OCI-LY1 (cell line): ENCODE results near the gene PUM1.

Experiments used
- H2AFZ ChIP-seq: fragments of 200-600 bp; sonication (generic), shearing (Covaris generic); 2 replicates; pipeline ENCODE4 v1.6.0; 2014; ENCODE audit warnings: antibody characterized with exemption, mild to moderate bottlenecking, low read length
- H3F3A ChIP-seq: fragments of 200-600 bp; sonication (generic), shearing (Covaris generic); 2 replicates; pipeline ENCODE4 v1.6.0; 2014; ENCODE audit warnings: mild to moderate bottlenecking, antibody characterized with exemption, low read length, moderate library complexity; ENCODE audit not compliant: insufficient read depth
- H3K27ac ChIP-seq: fragments of 200-600 bp; sonication (generic); 2 replicates; pipeline ENCODE4 v1.5.1; 2014; ENCODE audit warnings: low read length, mixed run types, mild to moderate bottlenecking, low read depth; ENCODE audit not compliant: poor library complexity, severe bottlenecking
- H3K27me3 ChIP-seq: fragments of 200-600 bp; sonication (generic); 2 replicates; pipeline ENCODE4 v1.6.0; 2014; ENCODE audit warnings: antibody characterized with exemption, mild to moderate bottlenecking, low read length, moderate library complexity; ENCODE audit not compliant: insufficient read depth
- H3K36me3 ChIP-seq: fragments of 200-600 bp; sonication (generic); 2 replicates; pipeline ENCODE4 v1.6.1; 2014; ENCODE audit warnings: mild to moderate bottlenecking, antibody characterized with exemption, low read length, moderate library complexity, mixed read lengths; ENCODE audit not compliant: insufficient read depth
- H3K4me1 ChIP-seq: fragments of 200-600 bp; sonication (generic); 2 replicates; pipeline ENCODE4 v1.5.1; 2014; ENCODE audit warnings: mild to moderate bottlenecking, low read length, moderate library complexity; ENCODE audit not compliant: insufficient read depth, severe bottlenecking
- H3K4me2 ChIP-seq: fragments of 200-600 bp; sonication (generic), shearing (Covaris generic); 2 replicates; pipeline ENCODE4 v1.6.1; 2014; ENCODE audit warnings: low read length
- H3K4me3 ChIP-seq: fragments of 200-600 bp; sonication (generic); 2 replicates; pipeline ENCODE4 v1.5.1; 2014; ENCODE audit warnings: low read length, low read depth, mild to moderate bottlenecking, mixed read lengths; ENCODE audit not compliant: poor library complexity, severe bottlenecking
- H3K79me2 ChIP-seq: fragments of 200-600 bp; shearing (Covaris generic); 2 replicates; pipeline ENCODE4 v1.6.1; 2016; ENCODE audit warnings: mixed run types, low read length, mixed read lengths; ENCODE audit not compliant: insufficient read depth
- H3K9ac ChIP-seq: fragments of 200-600 bp; sonication (generic), shearing (Covaris generic); 2 replicates; pipeline ENCODE4 v1.6.1; 2014; ENCODE audit warnings: mild to moderate bottlenecking, low read length, mixed read lengths
- H3K9me2 ChIP-seq: fragments of 200-600 bp; sonication (generic), shearing (Covaris generic); 2 replicates; pipeline ENCODE4 v1.6.1; 2014; ENCODE audit warnings: low read depth, mild to moderate bottlenecking, low read length, mixed read lengths
- H3K9me3 ChIP-seq: fragments of 200-600 bp; shearing (Covaris generic); 2 replicates; pipeline ENCODE4 v1.6.1; 2014; ENCODE audit warnings: low read length, mixed read lengths
- H4K20me1 ChIP-seq: fragments of 200-600 bp; sonication (generic), shearing (Covaris generic); 2 replicates; pipeline ENCODE4 v1.6.0; 2016; ENCODE audit warnings: mild to moderate bottlenecking, low read length; ENCODE audit not compliant: insufficient read depth
- EZH2 ChIP-seq: fragments of 200-600 bp; sonication (generic), shearing (Covaris generic); IDR thresholded peaks from 2 replicates; pipeline ENCODE4 v1.8.0; 2017; ENCODE audit warnings: borderline replicate concordance, mixed run types, mild to moderate bottlenecking, antibody characterized with exemption, low read length, moderate library complexity, mixed read lengths
- TF ChIP-seq, protein P1 (sequence below): fragments of 200-600 bp; sonication (generic), shearing (Covaris generic); IDR thresholded peaks from 2 replicates; pipeline ENCODE4 v1.5.1; 2017; ENCODE audit warnings: mild to moderate bottlenecking, antibody characterized with exemption, low read length, moderate library complexity, mixed read lengths

Gene PUM1

DNA sequence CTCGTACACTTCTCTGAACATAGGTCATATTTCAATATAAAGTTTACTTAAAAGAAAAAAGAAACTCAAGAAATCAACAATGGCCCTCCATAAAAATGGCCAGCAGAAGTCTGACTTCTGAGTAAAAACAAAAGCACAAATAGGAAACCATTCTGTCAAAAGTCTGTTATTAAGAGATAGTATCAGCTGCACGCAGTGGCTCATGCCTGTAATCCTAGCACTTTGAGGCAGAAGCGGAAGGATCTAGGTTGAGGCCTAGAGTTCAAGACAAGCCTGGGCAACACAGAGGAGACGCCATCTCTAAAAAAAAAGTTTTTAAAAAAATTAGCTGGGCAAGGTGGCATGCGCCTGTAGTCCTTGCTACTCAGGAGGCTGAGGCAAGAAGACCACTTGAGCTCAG, 67.3 kb downstream of the PUM1 start:
- H3K9me2 ChIP-seq: no peaks in the 10 kb centered on the region
- no peak overlapping the region for H3K4me3 ChIP-seq
- no peaks in the 10 kb centered on the region for H3K27me3 ChIP-seq
- no peaks in the 10 kb centered on the region for H3K9me3 ChIP-seq
- no peaks in the 10 kb centered on the region for H3F3A ChIP-seq
- H3K4me1 ChIP-seq: no peaks in the 10 kb centered on the region
- no peak overlapping the region for H3K9ac ChIP-seq
- no peak overlapping the region for H3K27ac ChIP-seq
- H3K79me2 ChIP-seq: peaks cover 40% of the 10 kb centered on the region
- no peak overlapping the region for H2AFZ ChIP-seq
- TF ChIP-seq, protein P1, sequence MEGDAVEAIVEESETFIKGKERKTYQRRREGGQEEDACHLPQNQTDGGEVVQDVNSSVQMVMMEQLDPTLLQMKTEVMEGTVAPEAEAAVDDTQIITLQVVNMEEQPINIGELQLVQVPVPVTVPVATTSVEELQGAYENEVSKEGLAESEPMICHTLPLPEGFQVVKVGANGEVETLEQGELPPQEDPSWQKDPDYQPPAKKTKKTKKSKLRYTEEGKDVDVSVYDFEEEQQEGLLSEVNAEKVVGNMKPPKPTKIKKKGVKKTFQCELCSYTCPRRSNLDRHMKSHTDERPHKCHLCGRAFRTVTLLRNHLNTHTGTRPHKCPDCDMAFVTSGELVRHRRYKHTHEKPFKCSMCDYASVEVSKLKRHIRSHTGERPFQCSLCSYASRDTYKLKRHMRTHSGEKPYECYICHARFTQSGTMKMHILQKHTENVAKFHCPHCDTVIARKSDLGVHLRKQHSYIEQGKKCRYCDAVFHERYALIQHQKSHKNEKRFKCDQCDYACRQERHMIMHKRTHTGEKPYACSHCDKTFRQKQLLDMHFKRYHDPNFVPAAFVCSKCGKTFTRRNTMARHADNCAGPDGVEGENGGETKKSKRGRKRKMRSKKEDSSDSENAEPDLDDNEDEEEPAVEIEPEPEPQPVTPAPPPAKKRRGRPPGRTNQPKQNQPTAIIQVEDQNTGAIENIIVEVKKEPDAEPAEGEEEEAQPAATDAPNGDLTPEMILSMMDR: no peak
- H4K20me1 ChIP-seq: no peaks in the 10 kb centered on the region
- H3K36me3 ChIP-seq: peaks cover 88% of the 10 kb centered on the region
- H3K4me2 ChIP-seq: no peak overlapping the region

DNA sequence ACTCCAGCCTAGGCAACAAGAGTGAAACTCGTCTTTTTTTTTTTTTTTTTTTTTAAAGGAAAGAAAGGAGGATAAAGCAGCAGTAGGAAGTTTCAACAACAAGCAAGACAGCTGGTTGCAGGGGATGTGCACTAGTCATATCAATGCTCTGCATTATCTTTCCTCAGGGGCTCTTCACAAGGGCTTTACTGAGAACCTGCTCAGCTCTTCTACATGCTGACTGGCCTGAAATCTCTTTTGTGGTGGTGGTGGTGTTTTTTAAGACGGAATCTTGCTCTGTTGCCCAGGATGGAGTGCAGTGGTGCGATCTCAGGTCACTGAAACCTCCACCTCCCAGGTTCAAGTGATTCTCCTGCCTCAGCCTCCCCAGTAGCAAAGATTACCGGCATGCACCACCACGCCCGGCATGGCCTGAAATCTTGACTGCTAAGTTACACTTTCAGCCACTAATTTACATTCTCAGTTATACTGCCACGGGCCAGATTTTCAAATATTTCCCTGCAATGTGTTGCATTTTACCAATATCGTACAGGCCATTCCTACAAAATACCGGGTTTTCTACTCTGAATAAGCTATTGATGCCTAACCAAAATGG, 68.0 kb downstream of the PUM1 start:
- Histone ChIP-seq H4K20me1 (no peaks in the 10 kb centered on the region), H3F3A (no peaks in the 10 kb centered on the region), H3K4me3 (no peak overlapping the region), H3K27ac (no peak overlapping the region), H3K79me2 (peaks cover 45% of the 10 kb centered on the region), H3K4me1 (no peaks in the 10 kb centered on the region), H3K27me3 (no peaks in the 10 kb centered on the region), H3K4me2 (no peak overlapping the region), H3K9me2 (no peaks in the 10 kb centered on the region), H3K9me3 (no peaks in the 10 kb centered on the region), H2AFZ (no peak overlapping the region), H3K9ac (no peak overlapping the region), H3K36me3 (peaks cover 87% of the 10 kb centered on the region)
- TF ChIP-seq EZH2: no peak
- TF ChIP-seq, protein P1: no peak

DNA sequence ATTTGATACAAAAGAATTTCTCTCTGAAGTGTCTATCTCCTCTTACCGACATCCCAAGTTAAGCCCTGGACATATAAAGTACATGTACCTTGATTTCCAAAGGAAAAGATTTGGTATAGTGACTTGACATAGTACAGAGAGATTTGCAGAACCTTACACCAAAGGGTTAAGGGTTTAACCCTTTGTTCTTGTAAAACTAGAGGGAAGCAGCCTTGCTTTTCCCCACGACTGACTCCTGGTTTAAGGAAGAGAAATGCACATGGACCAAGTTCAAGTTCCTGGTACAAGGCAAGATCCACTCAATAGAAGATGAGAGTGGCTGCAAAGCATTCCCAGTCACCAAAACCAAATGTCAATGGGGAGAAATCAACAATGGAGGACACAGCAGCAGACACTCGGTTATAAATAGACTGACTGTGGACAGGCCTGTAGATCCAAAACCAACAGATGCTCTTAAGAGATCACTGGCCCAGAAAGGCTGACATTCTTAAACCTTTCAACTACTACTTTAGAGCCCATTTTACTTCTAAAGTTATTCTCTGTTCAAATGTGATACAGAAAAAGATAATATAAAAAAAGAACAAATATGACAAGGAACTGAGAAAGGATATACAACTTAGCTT, 69.4 kb downstream of the PUM1 start:
- Histone ChIP-seq H3K9ac (no peak overlapping the region), H3K79me2 (peaks cover 56% of the 10 kb centered on the region), H3K4me2 (no peak overlapping the region), H3K27ac (no peak overlapping the region), H3K27me3 (no peaks in the 10 kb centered on the region), H3K36me3 (peaks cover 88% of the 10 kb centered on the region), H2AFZ (no peak overlapping the region), H4K20me1 (no peaks in the 10 kb centered on the region), H3K4me1 (no peaks in the 10 kb centered on the region), H3K9me3 (no peaks in the 10 kb centered on the region), H3K4me3 (no peak overlapping the region), H3F3A (no peaks in the 10 kb centered on the region), H3K9me2 (no peaks in the 10 kb centered on the region)
- TF ChIP-seq EZH2: no peak
- TF ChIP-seq, protein P1: no peak
